K562 (cell line): Measurements from ENCODE around the gene ASS1. TPM values are rescaled to one million over a fixed set of nuclear protein-coding genes. Genes with fewer than 3 reads are reported as not detected.

Source experiments
- ATAC-seq: fragments of 200-7000 bp; cut with Tn5 transposase; 3 replicates; pipeline ENCODE4 v1.9.1; 2020; ENCODE audit warnings: moderate library complexity
- BruUV-seq: library from RNA; stranded (reverse); fragments of 400-500 nt; replicated peaks from 2 replicates; lab custom pipeline; 2021; lab: Mats Ljungman, UMichigan
- CTCF ChIA-PET: fragments of 300-600 bp; formaldehyde crosslinking; extraction: SDS; loops from one replicate; lab custom pipeline; 2021; ENCODE audit warnings: low intra/inter-chr PET ratio; lab: Yijun Ruan, JAX
- POLR2A ChIA-PET: fragments of 300-600, 350-650 bp; sonication (Branson Sonifier 250); formaldehyde crosslinking; extraction: SDS; loops from one replicate; lab custom pipeline; 2021; ENCODE audit warnings: antibody characterized with exemption, inconsistent platforms; lab: Yijun Ruan, JAX
- DNase-seq, 4 experiments: peaks; one replicate each; pipeline versions ENCODE4 v3.0.0 to v3.0.0-alpha.2; 2011 to 2018; ENCODE audit warnings: low spot score in 3 of 4, mixed read lengths in 3 of 4; ENCODE audit errors: extremely low read depth in 1 of 4
- FAIRE-seq: peaks from 2 replicates; lab custom pipeline; 2011; peaks lifted over from hg19 to GRCh38; lab: Jason Lieb, UNC
- H2AFZ ChIP-seq: 2 replicates; pipeline ENCODE4 v1.6.0; 2011; ENCODE audit warnings: low read depth, low read length, control low read depth, inconsistent platforms
- H3K27ac ChIP-seq: fragments of 200-600 bp; 3 replicates; pipeline ENCODE4 v1.8.0; 2011; ENCODE audit warnings: low read depth, mild to moderate bottlenecking, control low read depth, inconsistent platforms, low read length, moderate library complexity, mixed read lengths; ENCODE audit errors: extremely low read depth
- H3K27me3 ChIP-seq, 2 experiments: fragments of 300-600 bp in 1 of 2; 2 replicates in 1 of 2; 3 replicates in 1 of 2; pipeline versions ENCODE4 v1.6.0 to v1.8.0; 2011; ENCODE audit warnings: inconsistent platforms in 2 of 2, low read length in 2 of 2, mild to moderate bottlenecking in 1 of 2, mixed read lengths in 1 of 2, moderate library complexity in 1 of 2; ENCODE audit not compliant: control insufficient read depth in 2 of 2, insufficient read depth in 2 of 2
- H3K36me3 ChIP-seq: fragments of 300-600 bp; 3 replicates; pipeline ENCODE4 v1.8.0; 2011; ENCODE audit warnings: mild to moderate bottlenecking, low read length, inconsistent platforms; ENCODE audit not compliant: control insufficient read depth, insufficient read depth
- H3K4me1 ChIP-seq, 2 experiments: fragments of 200-600 bp in 1 of 2; replicated peaks in 1 of 2; 2 replicates in 1 of 2; 3 replicates in 1 of 2; pipeline versions ENCODE4 v1.5.1 to v1.8.0; 2011; ENCODE audit warnings: inconsistent platforms in 2 of 2, low read length in 2 of 2, mild to moderate bottlenecking in 1 of 2, mixed read lengths in 1 of 2, moderate library complexity in 1 of 2; ENCODE audit not compliant: control insufficient read depth in 2 of 2, insufficient read depth in 2 of 2
- H3K4me2 ChIP-seq: 2 replicates; pipeline ENCODE4 v1.6.1; 2011; ENCODE audit warnings: low read length, control low read depth, inconsistent platforms, mixed read lengths; ENCODE audit not compliant: insufficient read depth
- H3K4me3 ChIP-seq: fragments of 200-600 bp; sonication (generic), shearing (Covaris generic); 2 replicates; pipeline ENCODE4 v1.5.1; 2016; ENCODE audit warnings: control low read depth, inconsistent platforms
- H3K79me2 ChIP-seq: fragments of 200-600 bp; 3 replicates; pipeline ENCODE4 v1.8.0; 2011; ENCODE audit warnings: low read length, inconsistent platforms; ENCODE audit not compliant: control insufficient read depth, insufficient read depth
- H3K9ac ChIP-seq, 2 experiments: 2 replicates each; pipeline versions ENCODE4 v1.6.0 to v1.6.1; 2011; ENCODE audit warnings: low read depth in 2 of 2, low read length in 2 of 2, control low read depth in 1 of 2, inconsistent platforms in 1 of 2, mild to moderate bottlenecking in 1 of 2, mixed read lengths in 1 of 2; ENCODE audit not compliant: insufficient read depth in 1 of 2
- H3K9me1 ChIP-seq: one replicate; pipeline ENCODE4 v1.6.0; 2011; ENCODE audit warnings: inconsistent platforms, mild to moderate bottlenecking, low read length, moderate library complexity; ENCODE audit not compliant: control insufficient read depth, insufficient read depth
- H3K9me3 ChIP-seq: replicated peaks from 2 replicates; pipeline ENCODE4 v1.5.1; 2011; ENCODE audit warnings: low read depth, low read length, inconsistent platforms; ENCODE audit not compliant: control insufficient read depth, insufficient read depth
- H4K20me1 ChIP-seq: replicated peaks from 2 replicates; pipeline ENCODE4 v1.6.1; 2011; ENCODE audit warnings: low read length, inconsistent platforms, mixed read lengths; ENCODE audit not compliant: control insufficient read depth, insufficient read depth
- BRD9 ChIP-seq: fragments of 450-650 bp; IDR thresholded peaks from 2 replicates; pipeline ENCODE4 v1.6.1; 2018; ENCODE audit warnings: low read depth; ENCODE audit not compliant: partially characterized antibody
- CBX1 ChIP-seq: sonication (generic); IDR thresholded peaks from 2 replicates; pipeline ENCODE4 v1.6.1; 2016; ENCODE audit warnings: antibody characterized with exemption, low read depth, mild to moderate bottlenecking
- E2F5 ChIP-seq: sonication (generic); formaldehyde crosslinking; IDR thresholded peaks from 2 replicates; pipeline ENCODE4 v1.8.0; 2022; ENCODE audit warnings: mild to moderate bottlenecking, missing genetic modification reagents
- FOXJ3 ChIP-seq: sonication (generic); formaldehyde crosslinking; IDR thresholded peaks from 2 replicates; pipeline ENCODE4 v1.4.0; 2020; ENCODE audit warnings: mild to moderate bottlenecking, missing genetic modification reagents
- GTF2A2 ChIP-seq: IDR thresholded peaks from 2 replicates; pipeline ENCODE4 v1.6.1; 2016; ENCODE audit warnings: mild to moderate bottlenecking, missing genetic modification characterization, missing compliant biosample characterization
- MCM2 ChIP-seq: fragments of 450-650 bp; IDR thresholded peaks from 2 replicates; pipeline ENCODE4 v1.6.1; 2017; ENCODE audit warnings: low read depth, mild to moderate bottlenecking
- PBX2 ChIP-seq, 2 experiments: IDR thresholded peaks in 1 of 2; conservative IDR thresholded peaks in 1 of 2; 2 replicates each; pipeline ENCODE4 v1.6.1; 2016; ENCODE audit warnings: low read depth in 2 of 2, mild to moderate bottlenecking in 1 of 2, missing compliant biosample characterization in 1 of 2, missing genetic modification characterization in 1 of 2, moderate library complexity in 1 of 2
- SPI1 ChIP-seq: IDR thresholded peaks from 2 replicates; pipeline ENCODE4 v1.6.1; 2011; ENCODE audit warnings: low read depth, low read length, control low read depth, borderline replicate concordance
- SRSF9 ChIP-seq: fragments of 200-400 bp; formaldehyde crosslinking; IDR thresholded peaks from 2 replicates; pipeline ENCODE4 v1.6.1; 2017; ENCODE audit warnings: low read depth, low read length, borderline replicate concordance
- ZNF436 ChIP-seq: fragments of 250-450, 450-650 bp; sonication (Bioruptor Pico); formaldehyde crosslinking; IDR thresholded peaks from 2 replicates; pipeline ENCODE4 v1.7.0; 2020; ENCODE audit warnings: mild to moderate bottlenecking
- WGBS: fragments of 100-300 bp; shearing (Covaris generic); methylation state at CpG from one replicate; pipeline ENCODE4 v1.1.6; 2016; ENCODE audit warnings: low coverage, mixed read lengths; ENCODE audit not compliant: insufficient coverage; ENCODE audit errors: missing lambda C conversion rate; 5-methylcytosine and 5-hydroxymethylcytosine counted together
- in situ Hi-C: fragments of 300-500 bp; cut with MboI; formaldehyde crosslinking; loops from 4 replicates; pipeline ENCODE4 v1.15.0; 2018; ENCODE audit warnings: inconsistent platforms, mixed read lengths
- intact Hi-C: fragments of 100-400 bp; cut with micrococcal nuclease; formaldehyde crosslinking; loops from 2 replicates; pipeline ENCODE4 v1.14.2; 2022
- polyA plus RNA-seq, 8 experiments: library from polyadenylated mRNA; depleted of rRNA in 4 of 8; stranded (reverse) in 5 of 8; unstranded in 3 of 8; fragments of >200 nt; fragmentation: Nextera tagmentation in 2 of 8; fragmentation: Illumina TruSeq in 1 of 8; extraction: Ambion mirVana in 2 of 8; extraction: Trizol in 1 of 8; gene quantifications; 2 replicates each; pipeline versions ENCODE4 v1.2.1 to v1.2.3, GENCODE V29; 2011 to 2014; ENCODE audit warnings: inconsistent platforms in 1 of 8, missing spikeins in 1 of 8
- total RNA-seq, 7 experiments: library from RNA; depleted of rRNA in 6 of 7; stranded (reverse); fragments of >200 nt in 6 of 7; fragmentation: Illumina TruSeq in 2 of 7; extraction: Trizol in 2 of 7; gene quantifications; 2 replicates each; pipeline versions ENCODE4 v1.2.1 to v1.2.3, GENCODE V29; 2011 to 2021; ENCODE audit warnings: low replicate concordance in 1 of 7

The ASS1 gene
- total and polyA plus RNA-seq, 9 of the 15 experiments (the other 6 are each of a cell fraction or from before 2014, with no cell fraction given) = 1.5 to 5.7 (median 3.7) TPM

- Histone ChIP-seq H3K9me3 (peaks cover 3% of the 10 kb centered on the region; the same call in 1 of the 2 replicates), H3K9me1 (no peaks in the 10 kb centered on the region), H3K27ac (no peak overlapping the region), H3K9ac (no peak overlapping the region), H3K79me2 (no peaks in the 10 kb centered on the region), H4K20me1 (no peaks in the 10 kb centered on the region), H3K4me3 (no peak overlapping the region), H3K4me1 (peaks cover 0 to 10% of the 10 kb centered on the region in 2 experiments; a peak in 2 of 5 replicates), H2AFZ (peak overlapping the region; percentile 55; the same call in 1 of the 2 replicates), H3K27me3 (no peaks in the 10 kb centered on the region), H3K36me3 (no peaks in the 10 kb centered on the region), H3K4me2 (no peak overlapping the region)
- ChIA-PET CTCF (no interaction called here), POLR2A (interaction anchor here (1.0 to 1.3 kb wide), 2 partner anchors 31 to 36 kb away, joined by 3 to 4 read pairs; partner anchors contain the start of gene FUBP3)
- no peak for ATAC-seq
- intact Hi-C loops = no loop called here
- no peak for FAIRE-seq
- BruUV-seq = no TSS peak
- WGBS = 67% methylated on average over 6 of the region's 6 CpGs
- in situ Hi-C loops = no loop called here
- DNase-seq = no peak
- TF ChIP-seq SPI1 = no peak
- no peak for TF ChIP-seq BRD9
- TF ChIP-seq CBX1 = no peak
- no peak for TF ChIP-seq E2F5 (CRISPR knock-in tag)
- TF ChIP-seq MCM2 = no peak
- no peak for TF ChIP-seq SRSF9
- TF ChIP-seq FOXJ3 = no peak
- no peak for TF ChIP-seq GTF2A2 (tag)
- no peak for TF ChIP-seq ZNF436 (CRISPR knock-in tag)
- no peak for TF ChIP-seq PBX2 (CRISPR knock-in tag; IDR thresholded peaks at IDR 0.05; ENCODE audit: low read depth)
- TF ChIP-seq PBX2 (tag; conservative IDR thresholded peaks at IDR 0.05; ENCODE audit: low read depth) = no peak
Measured at GRCh38 chr9:130548103-130548502, 103.3 kb downstream of the ASS1 start.
